MCF 10A (cell line): ENCODE measurements around the gene STIMATE. TPM values are rescaled to one million over a fixed set of nuclear protein-coding genes. Genes with fewer than 3 reads are reported as not detected.

Experiments used
- Bru-seq: library from RNA; stranded (reverse); fragments of 400-500 nt; gene quantifications from one replicate; lab custom pipeline; 2021; lab: Mats Ljungman, UMichigan
- BruChase-seq, 2 experiments: library from RNA; stranded (reverse); fragments of 400-500 nt; gene quantifications; one replicate each; lab custom pipeline; 2021; lab: Mats Ljungman, UMichigan
- BruUV-seq: library from RNA; stranded (reverse); fragments of 400-500 nt; replicated peaks from 2 replicates; lab custom pipeline; 2021; lab: Mats Ljungman, UMichigan
- CTCF ChIA-PET: fragments of 300-600 bp; sonication (Branson Sonifier 250); formaldehyde crosslinking; extraction: SDS; loops from one replicate; lab custom pipeline; 2021; ENCODE audit warnings: antibody characterized with exemption, inconsistent platforms; lab: Yijun Ruan, JAX
- POLR2A ChIA-PET: fragments of 300-600, 350-650 bp; sonication (Branson Sonifier 250); formaldehyde crosslinking; extraction: SDS; loops from one replicate; lab custom pipeline; 2020; ENCODE audit warnings: antibody characterized with exemption, inconsistent platforms; lab: Yijun Ruan, JAX
- DNase-seq: peaks from one replicate; pipeline ENCODE4 v3.0.0-alpha.2; 2018; ENCODE audit not compliant: unreplicated experiment
- H3K27ac Mint-ChIP-seq: one replicate; pipeline ENCODE4 v1.8.0; 2022; ENCODE audit warnings: mild to moderate bottlenecking, low read depth, mixed read lengths; ENCODE audit not compliant: unreplicated experiment
- H3K27me3 Mint-ChIP-seq: one replicate; pipeline ENCODE4 v1.8.0; 2022; ENCODE audit warnings: mixed read lengths; ENCODE audit not compliant: insufficient read depth, unreplicated experiment
- H3K36me3 Mint-ChIP-seq: one replicate; pipeline ENCODE4 v1.8.0; 2022; ENCODE audit warnings: mild to moderate bottlenecking, moderate library complexity, mixed read lengths; ENCODE audit not compliant: insufficient read depth, unreplicated experiment
- H3K4me1 Mint-ChIP-seq: one replicate; pipeline ENCODE4 v1.8.0; 2022; ENCODE audit warnings: mixed read lengths; ENCODE audit not compliant: insufficient read depth, unreplicated experiment
- H3K4me3 Mint-ChIP-seq: one replicate; pipeline ENCODE4 v1.8.0; 2022; ENCODE audit warnings: mild to moderate bottlenecking, moderate library complexity, mixed read lengths; ENCODE audit not compliant: unreplicated experiment
- H3K9me3 Mint-ChIP-seq: one replicate; pipeline ENCODE4 v1.8.0; 2022; ENCODE audit warnings: mixed read lengths; ENCODE audit not compliant: unreplicated experiment
- CTCF ChIP-seq: fragments of 200-600 bp; IDR thresholded peaks from one replicate; pipeline ENCODE4 v1.8.0; 2022; ENCODE audit warnings: antibody characterized with exemption, mild to moderate bottlenecking; ENCODE audit not compliant: unreplicated experiment
- intact Hi-C: fragments of 100-400 bp; cut with micrococcal nuclease; formaldehyde crosslinking; loops from 2 replicates; pipeline ENCODE4 v1.14.1; 2022
- long read RNA-seq: library from polyadenylated mRNA; stranded (forward); transcript quantifications from one replicate; pipeline ENCODE4 v2.0.0, GENCODE V29; 2022
- total RNA-seq: library from RNA; stranded (reverse); gene quantifications from 2 replicates; pipeline ENCODE4 v1.2.3, GENCODE V29; 2022

STIMATE gene
- total RNA-seq (12.0 and 12.9 TPM in 2 replicates), Bru-seq, nascent RNA (percentile 55 among the genes with signal in this experiment), BruChase-seq, experiment 1, labeled RNA remaining after a 6-hour chase (percentile 93 among the genes with signal in this experiment), BruChase-seq, experiment 2, labeled RNA remaining after a 2-hour chase (percentile 76 among the genes with signal in this experiment)
- long read RNA-seq, full-length matches to known transcripts = 26 of 34 reads
- long read RNA-seq, partial matches to known transcripts = 1 of 34 reads
- long read RNA-seq, other reads (novel, unspliced or antisense) = 7 of 34 reads

DNA sequence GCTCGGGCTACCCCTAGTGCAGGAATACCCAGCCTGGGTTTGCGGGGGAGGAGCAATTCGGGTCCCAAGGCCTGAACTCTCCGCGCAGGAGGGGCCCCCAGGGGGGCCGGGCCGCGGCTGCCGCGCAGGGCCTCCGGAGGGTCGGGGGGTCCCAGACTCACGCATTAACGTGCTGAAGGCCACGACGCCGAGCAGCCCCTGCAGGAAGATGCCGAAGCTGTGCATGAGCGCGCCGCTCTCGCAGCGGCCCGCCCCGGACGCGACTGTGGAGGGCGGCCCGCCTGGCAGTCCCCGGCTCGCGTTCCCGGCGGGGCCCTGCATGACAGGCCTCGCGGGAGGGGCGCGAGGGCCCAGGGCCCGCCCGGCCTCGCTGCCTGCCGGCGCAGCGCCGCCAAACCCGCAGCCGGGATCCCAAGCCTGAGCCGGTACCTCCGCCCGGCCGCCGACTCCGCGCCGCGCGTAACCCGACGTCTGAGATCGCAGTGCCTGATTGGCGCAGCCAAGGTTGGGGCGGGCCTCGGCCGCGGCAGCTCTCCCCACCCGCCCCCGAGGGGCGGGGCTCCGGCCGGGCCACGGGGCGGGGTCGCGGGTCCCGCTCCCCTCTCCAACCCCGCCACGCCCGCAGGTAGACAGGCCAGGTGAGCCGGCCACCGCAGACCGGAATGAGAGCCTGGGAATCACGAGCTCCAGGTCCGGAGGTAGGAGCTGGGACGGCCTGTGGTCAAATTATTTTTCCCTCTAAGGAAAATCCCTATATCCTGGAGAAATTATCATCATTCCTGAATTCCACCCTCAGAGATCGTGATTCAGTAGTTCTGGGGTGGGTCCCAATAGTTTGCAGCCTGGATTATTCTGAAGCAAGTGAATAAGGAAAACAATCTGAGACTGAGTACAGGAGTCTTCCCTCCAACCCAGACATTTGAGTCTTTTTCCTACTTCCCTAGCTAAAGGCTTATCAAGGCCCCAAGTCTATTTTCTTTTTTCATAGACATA is at the start of gene STIMATE:
STIMATE (minus strand) TSS at position 419 of the 993 bp plus-strand sequence; CDS start at position 321, 98 bp downstream.
- Mint-ChIP-seq H3K4me3 (peak within 1 kb of the TSS; percentile 86), H3K9me3 (no peaks in the 10 kb centered on the region), H3K27me3 (no peaks in the 10 kb centered on the region), H3K27ac (no peak within 1 kb of the TSS), H3K4me1 (peaks cover 13% of the 10 kb centered on the region), H3K36me3 (no peaks in the 10 kb centered on the region)
- intact Hi-C loops = loop anchor here (5.0 kb wide), 1 partner anchor 145 kb away; no protein-coding TSS in a partner anchor
- peak; percentile 80 for DNase-seq
- CTCF ChIA-PET = interaction anchor here (0.5 to 0.6 kb wide), 2 partner anchors 21 to 38 kb away, joined by 3 read pairs; no protein-coding TSS in a partner anchor
- no TSS peak for BruUV-seq
- POLR2A ChIA-PET = interaction anchor here (0.6 to 1.9 kb wide), 8 partner anchors 16 to 212 kb away, joined by 3 to 6 read pairs (median 4); partner anchors contain the start of genes NEK4 and SFMBT1
- no peak for TF ChIP-seq CTCF

GRCh38 chr3:52939600-52939999 is 42.3 kb upstream of the STIMATE start:
- Mint-ChIP-seq H3K4me3 (no peak overlapping the region), H3K27ac (no peak overlapping the region), H3K4me1 (no peaks in the 10 kb centered on the region), H3K27me3 (no peaks in the 10 kb centered on the region), H3K36me3 (peaks cover 13% of the 10 kb centered on the region), H3K9me3 (no peaks in the 10 kb centered on the region)
- ChIA-PET POLR2A (no interaction called here), CTCF (interaction anchor here (1.3 kb wide), 1 partner anchor 134 kb away, joined by 4 read pairs; no protein-coding TSS in a partner anchor)
- no peak for DNase-seq
- intact Hi-C loops = no loop called here
- no TSS peak for BruUV-seq
- TF ChIP-seq CTCF = no peak

DNA sequence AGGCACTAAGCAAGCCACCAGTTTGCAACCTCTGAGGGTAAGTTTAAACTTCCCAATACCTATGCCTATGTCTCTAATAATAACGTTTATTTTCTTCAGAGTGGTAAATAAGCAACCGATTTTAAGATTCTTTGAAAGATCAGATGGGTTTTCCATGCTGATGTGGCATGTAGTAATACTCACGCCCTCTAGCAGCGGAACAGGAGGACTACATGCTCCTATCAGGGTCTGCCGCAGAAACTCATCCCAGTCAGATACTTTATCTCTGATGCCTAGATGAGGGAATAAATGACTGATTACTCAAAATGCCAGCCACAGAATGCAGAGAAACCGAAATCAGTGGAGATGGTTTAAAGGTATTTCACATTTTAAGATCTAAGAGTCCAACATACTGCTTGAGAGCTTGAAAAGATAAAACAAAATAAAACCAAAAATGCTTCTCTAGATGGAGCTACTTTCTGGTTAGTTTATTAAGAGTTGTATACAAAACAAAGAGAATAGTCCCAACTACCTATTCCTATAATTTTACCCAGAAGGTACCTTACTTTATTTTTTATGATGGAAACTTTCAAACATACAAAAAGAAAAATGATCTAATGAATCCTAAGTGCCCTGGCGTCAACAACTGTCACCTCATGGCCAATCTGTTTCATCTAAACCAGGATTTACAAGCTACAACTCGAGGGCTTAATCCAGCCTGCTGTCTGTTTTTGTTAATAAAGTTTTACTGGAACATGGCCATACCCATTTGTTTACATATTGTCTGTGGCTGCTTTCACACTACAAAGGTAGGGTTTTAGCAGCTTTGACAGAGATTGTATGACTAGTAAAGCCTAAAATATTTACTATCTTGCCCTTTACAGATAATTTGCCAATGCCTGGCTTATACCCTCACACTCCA is 37.5 kb upstream of the STIMATE start:
- H3K4me1 Mint-ChIP-seq = no peaks in the 10 kb centered on the region
- no peaks in the 10 kb centered on the region for H3K9me3 Mint-ChIP-seq
- BruUV-seq = no TSS peak
- no peak overlapping the region for H3K27ac Mint-ChIP-seq
- ChIA-PET CTCF (interaction anchor here (0.5 to 2.8 kb wide), 31 partner anchors 11 to 1358 kb away, joined by 3 to 14 read pairs (median 4); no protein-coding TSS in a partner anchor), POLR2A (interaction anchor here (1.2 kb wide), 2 partner anchors 38 to 238 kb away, joined by 3 to 4 read pairs; partner anchors contain the start of gene STIMATE)
- TF ChIP-seq CTCF = peak; percentile 53
- H3K4me3 Mint-ChIP-seq = no peak overlapping the region
- intact Hi-C loops = loop anchor here (1.0 kb wide), 3 partner anchors 109 to 193 kb away; no protein-coding TSS in a partner anchor
- no peaks in the 10 kb centered on the region for H3K27me3 Mint-ChIP-seq
- peak; percentile 68 for DNase-seq
- H3K36me3 Mint-ChIP-seq = peaks cover 5% of the 10 kb centered on the region
